Neural cell (in vitro differentiated cells): ENCODE results near the gene POLDIP3. TPM values are rescaled to one million over a fixed set of nuclear protein-coding genes. Genes with fewer than 3 reads are reported as not detected.
"Not testable (repeated sequence)": the region's sequence is repeated elsewhere in the genome, so short reads cannot be mapped to it uniquely, and the experiment has no call there.

Source experiments
- H2AFZ ChIP-seq: fragments of 200-600, 300-800 bp; sonication (generic), shearing (Covaris generic); 2 replicates; pipeline ENCODE4 v1.6.0; 2014; ENCODE audit warnings: low read depth, mild to moderate bottlenecking, antibody characterized with exemption, low read length, moderate library complexity
- H3F3A ChIP-seq: fragments of 200-600 bp; shearing (Covaris generic); 2 replicates; pipeline ENCODE4 v1.6.1; 2016; ENCODE audit warnings: mild to moderate bottlenecking, moderate library complexity, mixed read lengths, antibody characterized with exemption, low read length; ENCODE audit not compliant: insufficient read depth, poor library complexity, severe bottlenecking
- H3K27ac ChIP-seq: fragments of 200-600, 300-800 bp; sonication (generic), shearing (Covaris generic); 2 replicates; pipeline ENCODE4 v1.5.1; 2014; ENCODE audit warnings: mild to moderate bottlenecking, low read length, moderate library complexity
- H3K27me3 ChIP-seq: fragments of 300-800, 200-600 bp; sonication (generic), shearing (Covaris generic); 2 replicates; pipeline ENCODE4 v1.6.0; 2014; ENCODE audit warnings: mild to moderate bottlenecking, low read depth, low read length, moderate library complexity; ENCODE audit not compliant: insufficient read depth
- H3K36me3 ChIP-seq: fragments of 300-800, 200-600 bp; sonication (generic), shearing (Covaris generic); 2 replicates; pipeline ENCODE4 v1.5.1; 2014; ENCODE audit warnings: mild to moderate bottlenecking, antibody characterized with exemption, low read length, moderate library complexity; ENCODE audit not compliant: insufficient read depth
- H3K4me2 ChIP-seq: fragments of 300-800, 200-600 bp; sonication (generic), shearing (Covaris generic); 2 replicates; pipeline ENCODE4 v1.6.0; 2014; ENCODE audit warnings: mild to moderate bottlenecking, low read length
- H3K4me3 ChIP-seq: fragments of 300-800, 200-600 bp; sonication (generic), shearing (Covaris generic); 2 replicates; pipeline ENCODE4 v1.5.1; 2014; ENCODE audit warnings: mild to moderate bottlenecking, low read length, moderate library complexity
- H3K79me2 ChIP-seq: fragments of 200-600 bp; shearing (Covaris generic); replicated peaks from 2 replicates; pipeline ENCODE4 v1.6.0; 2014; ENCODE audit warnings: mild to moderate bottlenecking, low read length, moderate library complexity; ENCODE audit not compliant: insufficient read depth
- H3K9ac ChIP-seq: fragments of 300-800, 200-600 bp; sonication (generic), shearing (Covaris generic); 2 replicates; pipeline ENCODE4 v1.6.1; 2016; ENCODE audit warnings: mild to moderate bottlenecking, low read length, mixed read lengths
- H3K9me2 ChIP-seq: fragments of 200-600 bp; shearing (Covaris generic); 2 replicates; pipeline ENCODE4 v1.6.1; 2016; ENCODE audit warnings: mild to moderate bottlenecking, low read length, mixed read lengths; ENCODE audit not compliant: insufficient read depth
- H3K9me3 ChIP-seq: fragments of 200-600, 300-800 bp; sonication (generic), shearing (Covaris generic); 2 replicates; pipeline ENCODE4 v1.6.1; 2016; ENCODE audit warnings: mild to moderate bottlenecking, mixed run types, low read length, moderate library complexity, mixed read lengths
- H4K20me1 ChIP-seq: fragments of 200-600 bp; shearing (Covaris generic); 2 replicates; pipeline ENCODE4 v1.6.1; 2016; ENCODE audit warnings: mild to moderate bottlenecking, mixed run types; ENCODE audit not compliant: insufficient read depth
- CTCF ChIP-seq: fragments of 450-650 bp; IDR thresholded peaks from 2 replicates; pipeline ENCODE4 v1.5.1; 2014; ENCODE audit warnings: antibody characterized with exemption, mild to moderate bottlenecking, moderate library complexity; ENCODE audit not compliant: poor library complexity, severe bottlenecking
- EP300 ChIP-seq: fragments of 450-650 bp; conservative IDR thresholded peaks from 2 replicates; pipeline ENCODE4 v1.6.1; 2014; ENCODE audit warnings: antibody characterized with exemption, mild to moderate bottlenecking, moderate library complexity; ENCODE audit not compliant: poor library complexity, severe bottlenecking
- EZH2 ChIP-seq: fragments of 200-600, 300-800 bp; shearing (Covaris generic), sonication (generic); IDR thresholded peaks from 2 replicates; pipeline ENCODE4 v1.6.1; 2014; ENCODE audit warnings: antibody characterized with exemption, low read length, borderline replicate concordance, mild to moderate bottlenecking; ENCODE audit not compliant: insufficient read depth, poor library complexity, severe bottlenecking
- MXI1 ChIP-seq: fragments of 450-650 bp; conservative IDR thresholded peaks from 2 replicates; pipeline ENCODE4 v1.6.1; 2014; ENCODE audit warnings: antibody characterized with exemption, mild to moderate bottlenecking; ENCODE audit not compliant: poor library complexity, severe bottlenecking
- POLR2AphosphoS5 ChIP-seq: IDR thresholded peaks from 2 replicates; pipeline ENCODE4 v1.6.1; 2012
- RAD21 ChIP-seq: fragments of 450-650 bp; conservative IDR thresholded peaks from 2 replicates; pipeline ENCODE4 v1.6.1; 2014; ENCODE audit warnings: antibody characterized with exemption, mild to moderate bottlenecking, moderate library complexity
- REST ChIP-seq: IDR thresholded peaks from 2 replicates; pipeline ENCODE4 v1.6.1; 2012; ENCODE audit warnings: borderline replicate concordance
- SMC3 ChIP-seq: fragments of 450-650 bp; conservative IDR thresholded peaks from 2 replicates; pipeline ENCODE4 v1.6.1; 2014; ENCODE audit warnings: antibody characterized with exemption, mild to moderate bottlenecking, moderate library complexity; ENCODE audit not compliant: poor library complexity
- TAF1 ChIP-seq: IDR thresholded peaks from 2 replicates; pipeline ENCODE4 v1.6.1; 2012; ENCODE audit warnings: low read depth
- polyA plus RNA-seq: library from polyadenylated mRNA; depleted of rRNA; stranded (reverse); fragments of >200 nt; gene quantifications from 2 replicates; pipeline ENCODE4 v1.2.3, GENCODE V29; 2014

POLDIP3 gene
- polyA plus RNA-seq, 1 donor from 2014 or later = 56.9 TPM

- not testable (repeated sequence) for H2AFZ ChIP-seq, H3F3A ChIP-seq, H3K4me3 ChIP-seq, H3K79me2 ChIP-seq, H3K9ac ChIP-seq, H3K9me2 ChIP-seq, H3K4me2 ChIP-seq, H3K9me3 ChIP-seq, H3K27me3 ChIP-seq, H3K36me3 ChIP-seq, H3K27ac ChIP-seq, H4K20me1 ChIP-seq
Observed at GRCh38 chr22:42580040-42580439, 34.6 kb downstream of the POLDIP3 start.

- H3K9ac ChIP-seq = no peak overlapping the region
- H3K9me2 ChIP-seq = no peaks in the 10 kb centered on the region
- H2AFZ ChIP-seq = no peak overlapping the region
- no peaks in the 10 kb centered on the region for H3K79me2 ChIP-seq
- H3K27ac ChIP-seq = no peak overlapping the region
- no peaks in the 10 kb centered on the region for H3K9me3 ChIP-seq
- no peaks in the 10 kb centered on the region for H3K27me3 ChIP-seq
- no peaks in the 10 kb centered on the region for H3F3A ChIP-seq
- H3K4me3 ChIP-seq = no peak overlapping the region
- TF ChIP-seq SMC3 (no peak), TAF1 (no peak), MXI1 (no peak), REST (no peak), POLR2AphosphoS5 (no peak), EZH2 (no peak), CTCF (no peak), RAD21 (no peak), EP300 (no peak)
- no peaks in the 10 kb centered on the region for H3K36me3 ChIP-seq
- H4K20me1 ChIP-seq = no peaks in the 10 kb centered on the region
- no peak overlapping the region for H3K4me2 ChIP-seq
Observed at GRCh38 chr22:42577623-42578240, 37.0 kb downstream of the POLDIP3 start.

GRCh38 chr22:42577141-42577540, 37.5 kb downstream of the POLDIP3 start:
- not testable (repeated sequence) for H3K27me3 ChIP-seq, H3F3A ChIP-seq, H3K9me2 ChIP-seq, H3K27ac ChIP-seq, H3K9ac ChIP-seq, H3K36me3 ChIP-seq, H3K4me3 ChIP-seq, H2AFZ ChIP-seq, H4K20me1 ChIP-seq, H3K4me2 ChIP-seq, H3K9me3 ChIP-seq, H3K79me2 ChIP-seq

- not testable (repeated sequence) for H3K36me3 ChIP-seq, H3K9me2 ChIP-seq, H3K9ac ChIP-seq, H3K4me3 ChIP-seq, H3F3A ChIP-seq, H3K79me2 ChIP-seq, H3K27ac ChIP-seq, H4K20me1 ChIP-seq, H3K4me2 ChIP-seq, H2AFZ ChIP-seq, H3K27me3 ChIP-seq, H3K9me3 ChIP-seq
Observed at GRCh38 chr22:42575996-42576574, 38.6 kb downstream of the POLDIP3 start.

GRCh38 chr22:42574468-42574867, 40.2 kb downstream of the POLDIP3 start:
- H3K9ac ChIP-seq, H3K79me2 ChIP-seq, H3K27me3 ChIP-seq, H3K36me3 ChIP-seq, H4K20me1 ChIP-seq, H2AFZ ChIP-seq, H3K9me3 ChIP-seq, H3K4me3 ChIP-seq, H3K9me2 ChIP-seq, H3K4me2 ChIP-seq, H3K27ac ChIP-seq, H3F3A ChIP-seq: not testable (repeated sequence)
